Endothelial cell of umbilical vein (primary cell): ENCODE measurements around the gene TCP11. TPM values are rescaled to one million over a fixed set of nuclear protein-coding genes. Genes with fewer than 3 reads are reported as not detected.

Experiments
- BruUV-seq: library from RNA; stranded (reverse); fragments of 400-500 nt; replicated peaks from 2 replicates; lab custom pipeline; 2021; lab: Mats Ljungman, UMichigan
- CTCF ChIA-PET: fragments of 300-600, 350-600 bp; sonication (Branson Sonifier 250); formaldehyde crosslinking; loops from one replicate; lab custom pipeline; 2021; ENCODE audit warnings: antibody characterized with exemption, inconsistent platforms; lab: Charles Lee
- POLR2A ChIA-PET: fragments of 300-600, 350-600 bp; sonication (Branson Sonifier 250); formaldehyde crosslinking; loops from one replicate; lab custom pipeline; 2021; ENCODE audit warnings: antibody characterized with exemption, inconsistent platforms; lab: Charles Lee
- DNase-seq: peaks from one replicate; pipeline ENCODE4 v3.0.0-alpha.2; 2011; ENCODE audit warnings: low read depth, low spot score
- FAIRE-seq: peaks from 2 replicates; lab custom pipeline; 2011; peaks lifted over from hg19 to GRCh38; lab: Jason Lieb, UNC
- H2AFZ ChIP-seq: 2 replicates; pipeline ENCODE4 v1.6.0; 2012; ENCODE audit warnings: low read depth, low read length, control low read depth, inconsistent platforms
- H3K27ac ChIP-seq: 2 replicates; pipeline ENCODE4 v1.5.1; 2011; ENCODE audit warnings: low read depth, mild to moderate bottlenecking, control low read depth, low read length, moderate library complexity; ENCODE audit not compliant: insufficient read depth
- H3K27me3 ChIP-seq, 2 experiments: 2 replicates each; pipeline versions ENCODE4 v1.6.0 to v1.6.1; 2011; ENCODE audit warnings: low read length in 2 of 2, mixed read lengths in 1 of 2; ENCODE audit not compliant: control insufficient read depth in 2 of 2, insufficient read depth in 2 of 2
- H3K36me3 ChIP-seq, 2 experiments: 2 replicates in 1 of 2; 3 replicates in 1 of 2; pipeline ENCODE4 v1.5.1; 2011; ENCODE audit warnings: low read length in 2 of 2, mild to moderate bottlenecking in 1 of 2, moderate library complexity in 1 of 2; ENCODE audit not compliant: control insufficient read depth in 2 of 2, insufficient read depth in 2 of 2; ENCODE audit errors: extremely low read depth in 1 of 2
- H3K4me1 ChIP-seq: 3 replicates; pipeline ENCODE4 v1.5.1; 2011; ENCODE audit warnings: mild to moderate bottlenecking, low read length; ENCODE audit not compliant: control insufficient read depth, insufficient read depth; ENCODE audit errors: extremely low read depth
- H3K4me2 ChIP-seq: 2 replicates; pipeline ENCODE4 v1.6.1; 2011; ENCODE audit warnings: low read length, control low read depth, mixed read lengths; ENCODE audit not compliant: insufficient read depth
- H3K4me3 ChIP-seq, 3 experiments: fragments of 200-600 bp in 1 of 3; sonication (generic), shearing (Covaris generic) in 1 of 3; replicated peaks in 1 of 3; 2 replicates each; pipeline ENCODE4 v1.5.1; 2011 to 2016; ENCODE audit warnings: control low read depth in 3 of 3, low read length in 3 of 3, mild to moderate bottlenecking in 2 of 3, inconsistent platforms in 1 of 3, low read depth in 1 of 3, moderate library complexity in 1 of 3; ENCODE audit not compliant: insufficient read depth in 1 of 3
- H3K79me2 ChIP-seq: 2 replicates; pipeline ENCODE4 v1.6.0; 2012; ENCODE audit warnings: low read length, inconsistent platforms; ENCODE audit not compliant: control insufficient read depth, insufficient read depth
- H3K9ac ChIP-seq: replicated peaks from 2 replicates; pipeline ENCODE3; 2011; ENCODE audit warnings: low read length, control low read depth; ENCODE audit not compliant: insufficient read depth; ENCODE audit errors: extremely low read depth
- H3K9me1 ChIP-seq: replicated peaks from 3 replicates; pipeline ENCODE4 v1.6.0; 2011; ENCODE audit warnings: mild to moderate bottlenecking, low read length; ENCODE audit not compliant: control insufficient read depth, insufficient read depth; ENCODE audit errors: extremely low read depth
- H3K9me3 ChIP-seq: replicated peaks from 2 replicates; pipeline ENCODE4 v1.5.1; 2012; ENCODE audit warnings: low read length, inconsistent platforms; ENCODE audit not compliant: control insufficient read depth, insufficient read depth
- H4K20me1 ChIP-seq: replicated peaks from 2 replicates; pipeline ENCODE3; 2011; ENCODE audit warnings: mild to moderate bottlenecking, low read length; ENCODE audit not compliant: control insufficient read depth, insufficient read depth; ENCODE audit errors: extremely low read depth
- CTCF ChIP-seq, 2 donors: IDR thresholded peaks; 1 replicate in 1 of 2; 2 replicates in 1 of 2; pipeline ENCODE4 v1.5.1; 2011; ENCODE audit warnings: low read length in 2 of 2, mild to moderate bottlenecking in 2 of 2, moderate library complexity in 2 of 2, control low read depth in 1 of 2, inconsistent platforms in 1 of 2, low read depth in 1 of 2; ENCODE audit not compliant: insufficient read depth in 1 of 2; ENCODE audit errors: extremely low read depth in 1 of 2
- EZH2 ChIP-seq: IDR thresholded peaks from 2 replicates; pipeline ENCODE4 v1.6.1; 2012; ENCODE audit warnings: borderline replicate concordance, low read depth, mild to moderate bottlenecking, moderate library complexity, low read length, inconsistent platforms; ENCODE audit not compliant: severe bottlenecking
- FOS ChIP-seq: IDR thresholded peaks from 2 replicates; pipeline ENCODE4 v1.6.1; 2011; ENCODE audit warnings: mild to moderate bottlenecking, low read length, moderate library complexity, borderline replicate concordance; ENCODE audit not compliant: insufficient read depth
- GATA2 ChIP-seq: IDR thresholded peaks from 2 replicates; pipeline ENCODE4 v1.7.0; 2011; ENCODE audit warnings: low read depth, mild to moderate bottlenecking, moderate library complexity, mixed read lengths, low read length; ENCODE audit not compliant: insufficient read length, insufficient read depth
- JUN ChIP-seq: IDR thresholded peaks from 2 replicates; pipeline ENCODE4 v1.6.1; 2011; ENCODE audit warnings: borderline replicate concordance, low read depth; ENCODE audit not compliant: insufficient read length, insufficient read depth
- MAX ChIP-seq: IDR thresholded peaks from 2 replicates; pipeline ENCODE4 v1.6.1; 2011; ENCODE audit not compliant: insufficient read depth, insufficient read length
- MYC ChIP-seq: IDR thresholded peaks from one replicate; pipeline ENCODE4 v1.6.1; 2011; ENCODE audit warnings: mild to moderate bottlenecking, low read depth, low read length
- POLR2A ChIP-seq: IDR thresholded peaks from 2 replicates; pipeline ENCODE4 v1.6.1; 2012; ENCODE audit warnings: low read depth, mild to moderate bottlenecking, control low read depth, low read length
- POLR2AphosphoS5 ChIP-seq: IDR thresholded peaks from 2 replicates; pipeline ENCODE4 v1.6.1; 2012; ENCODE audit warnings: low read depth, mild to moderate bottlenecking, control low read depth, low read length, moderate library complexity; ENCODE audit not compliant: insufficient read depth
- dilution Hi-C: fragments of 300-500 bp; cut with MboI; formaldehyde crosslinking; loops from one replicate; pipeline ENCODE4 v1.15.0; 2019; ENCODE audit warnings: low sequenced_read_pairs; ENCODE audit not compliant: extremely low pct_ligation_motif_present
- intact Hi-C: fragments of 100-400 bp; cut with micrococcal nuclease; formaldehyde crosslinking; loops from one replicate; pipeline ENCODE4 v1.10.0; 2022
- polyA plus RNA-seq, 4 experiments: library from polyadenylated mRNA; depleted of rRNA in 3 of 4; stranded (reverse) in 3 of 4; unstranded in 1 of 4; fragments of >200 nt; gene quantifications; 2 replicates each; pipeline versions ENCODE4 v1.2.1 to v1.2.3, GENCODE V29; 2011 to 2012; ENCODE audit warnings: missing spikeins in 1 of 4
- total RNA-seq: library from RNA; stranded (reverse); gene quantifications from 2 replicates; pipeline ENCODE4 v1.2.3, GENCODE V29; 2021

The TCP11 gene
- total and polyA plus RNA-seq, 2 donors (not counting 3 experiments of a cell fraction or from before 2014, with no cell fraction given), result 0.18 TPM; not detected in 1

- H2AFZ ChIP-seq, result no peak overlapping the region
- H3K27ac ChIP-seq, result no peak overlapping the region
- H3K9me1 ChIP-seq, result no peaks in the 10 kb centered on the region
- no peaks in the 10 kb centered on the region for H3K79me2 ChIP-seq
- POLR2A ChIA-PET, result no interaction called here
- DNase-seq, result no peak
- intact Hi-C loops, result loop anchor here (5.0 kb wide), 1 partner anchor 94 kb away; no protein-coding TSS in a partner anchor
- peaks cover 4% of the 10 kb centered on the region for H3K4me1 ChIP-seq
- no peaks in the 10 kb centered on the region for H3K9me3 ChIP-seq
- no TSS peak for BruUV-seq
- H3K4me3 ChIP-seq, result no peak overlapping the region
- no peak overlapping the region for H3K9ac ChIP-seq
- TF ChIP-seq FOS (no peak), CTCF (IDR thresholded peaks at IDR 0.05; ENCODE audit: extremely low read depth in 1 of 2, insufficient read depth in 1 of 2, low read depth in 1 of 2, low read length in 2 of 2) (no peak), POLR2AphosphoS5 (no peak), EZH2 (no peak), GATA2 (no peak), POLR2A (no peak), MYC (no peak), JUN (no peak), MAX (no peak)
- H4K20me1 ChIP-seq, result no peaks in the 10 kb centered on the region
- no peak overlapping the region for H3K4me2 ChIP-seq
- FAIRE-seq, result no peak
- no peaks in the 10 kb centered on the region for H3K27me3 ChIP-seq
- peaks cover 0 to 52% of the 10 kb centered on the region in 2 experiments for H3K36me3 ChIP-seq
- CTCF ChIA-PET, result interaction anchor here (1.0 to 4.5 kb wide), 2 partner anchors 59 to 94 kb away, joined by 3 to 15 read pairs; no protein-coding TSS in a partner anchor
- dilution Hi-C loops, result no loop called here
Measured at GRCh38 chr6:35080821-35081425, 60.2 kb downstream of the TCP11 start.
